ENCODE data around the gene MAP3K4.
"Not testable (repeated sequence)": the region's sequence is repeated elsewhere in the genome, so short reads cannot be mapped to it uniquely, and the experiment has no call there.

The MAP3K4 gene

GRCh38 chr6:160971171-160971570 lies 20.4 kb upstream of the MAP3K4 start:
- DNase-seq = no peak

- DNase-seq = no peak
Measured at GRCh38 chr6:160972111-160972510, 19.5 kb upstream of the MAP3K4 start.

- DNase-seq = not testable (repeated sequence)
Measured at GRCh38 chr6:160972594-160972993, 19.0 kb upstream of the MAP3K4 start.

DNA sequence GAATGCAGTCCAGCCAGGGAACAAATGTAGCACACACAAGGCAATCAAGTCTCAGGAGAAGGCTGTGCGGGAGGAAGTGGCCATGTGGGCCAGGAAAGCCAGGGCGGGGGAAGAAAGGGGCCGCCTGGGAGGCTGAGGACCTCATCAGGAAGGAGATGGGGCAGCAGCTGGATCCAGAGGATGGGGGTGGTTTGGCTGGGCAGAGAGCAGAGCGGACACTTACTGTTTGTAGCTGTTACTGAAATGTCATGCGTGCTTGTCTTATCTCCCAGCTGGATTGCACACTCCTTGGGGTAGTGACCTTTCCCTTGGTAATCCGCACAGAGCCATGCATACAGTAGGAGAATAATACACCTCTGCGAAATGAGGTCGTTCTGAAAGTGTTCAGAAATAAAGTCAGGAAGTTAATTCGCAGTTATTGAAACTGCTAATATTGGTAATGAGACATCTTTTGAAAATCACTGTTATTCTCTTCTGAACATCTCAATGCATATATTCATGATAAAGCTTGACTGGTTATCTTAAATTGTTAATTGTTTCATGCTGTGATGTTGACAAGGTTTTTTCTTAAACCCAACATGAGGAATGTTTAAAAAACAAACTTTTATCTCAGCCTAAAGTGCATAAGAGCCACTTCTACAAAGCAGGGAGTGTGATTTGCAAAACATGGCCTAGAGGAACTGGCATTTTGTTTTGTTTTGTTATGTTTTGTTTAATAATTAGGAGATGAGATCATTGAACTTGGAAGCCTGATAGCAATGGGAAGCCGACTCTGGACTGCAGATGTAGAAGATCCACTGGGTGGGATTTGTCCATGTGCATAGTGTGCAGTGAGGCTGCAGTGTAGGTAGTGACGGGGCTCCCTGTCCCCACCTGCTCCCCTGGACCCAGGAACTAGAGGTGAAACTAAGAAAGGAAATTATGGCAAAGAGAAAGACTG lies 18.0 kb upstream of the MAP3K4 start:
- no peak for DNase-seq

- DNase-seq = peak; percentile 57
Measured at GRCh38 chr6:160974304-160974771, 17.2 kb upstream of the MAP3K4 start.

- no peak for DNase-seq
Measured at GRCh38 chr6:160975162-160975561, 16.4 kb upstream of the MAP3K4 start.

DNA sequence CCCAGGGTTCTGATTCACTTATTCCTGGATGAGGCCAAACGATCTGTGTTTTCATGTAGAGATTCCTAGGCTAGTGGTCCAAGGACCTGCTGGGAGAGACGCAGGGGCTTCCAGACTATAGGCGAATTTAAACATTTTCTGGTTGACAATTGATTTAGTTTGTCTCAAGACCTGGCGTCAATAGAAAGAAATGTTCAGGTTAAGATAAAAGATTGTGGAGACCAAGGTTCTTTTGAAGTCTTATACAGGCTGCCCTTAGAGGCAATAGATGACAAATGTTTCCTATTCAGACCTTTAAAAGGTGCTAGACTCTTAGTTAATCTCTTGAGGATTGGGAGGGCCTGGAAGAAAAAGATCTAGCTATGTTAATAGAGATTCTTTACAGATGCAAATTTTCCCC lies 15.6 kb upstream of the MAP3K4 start:
- not testable (repeated sequence) for DNase-seq

DNA sequence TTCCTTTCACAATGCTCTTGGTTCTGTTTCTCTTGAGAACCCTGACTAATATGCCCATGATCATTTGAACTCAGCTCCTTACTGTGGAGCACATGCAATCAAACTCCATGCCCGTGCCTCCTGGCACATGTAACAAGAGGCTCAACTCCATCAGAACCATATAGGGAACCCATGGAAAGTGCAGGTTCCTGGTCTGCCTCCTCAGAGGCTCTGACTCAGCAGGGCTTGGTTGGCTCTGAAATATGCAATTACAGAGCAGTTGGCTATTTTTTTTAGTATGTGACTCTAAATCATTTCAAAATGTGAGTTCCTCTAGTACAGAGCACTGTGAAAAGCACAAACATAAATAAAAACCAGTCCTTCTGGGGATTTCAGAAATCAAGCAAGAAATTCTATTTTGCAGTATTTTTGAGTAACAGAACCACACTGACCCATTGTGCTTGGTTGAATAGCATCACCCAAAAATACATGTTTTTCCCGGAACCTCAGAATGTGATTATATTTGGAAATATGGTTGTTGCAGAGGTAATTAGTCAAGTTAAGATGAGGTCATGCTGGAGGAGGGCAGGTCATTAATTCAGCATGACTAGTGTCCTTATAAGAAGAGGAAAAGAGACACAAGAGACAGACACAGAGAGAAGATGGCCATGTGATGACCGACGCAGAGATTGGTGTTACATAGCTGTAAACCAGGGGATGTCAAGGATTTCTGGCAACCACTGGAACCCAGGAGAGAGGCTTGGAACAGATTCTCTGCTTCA lies 13.2 kb upstream of the MAP3K4 start:
- peak; percentile 7 for DNase-seq

DNA sequence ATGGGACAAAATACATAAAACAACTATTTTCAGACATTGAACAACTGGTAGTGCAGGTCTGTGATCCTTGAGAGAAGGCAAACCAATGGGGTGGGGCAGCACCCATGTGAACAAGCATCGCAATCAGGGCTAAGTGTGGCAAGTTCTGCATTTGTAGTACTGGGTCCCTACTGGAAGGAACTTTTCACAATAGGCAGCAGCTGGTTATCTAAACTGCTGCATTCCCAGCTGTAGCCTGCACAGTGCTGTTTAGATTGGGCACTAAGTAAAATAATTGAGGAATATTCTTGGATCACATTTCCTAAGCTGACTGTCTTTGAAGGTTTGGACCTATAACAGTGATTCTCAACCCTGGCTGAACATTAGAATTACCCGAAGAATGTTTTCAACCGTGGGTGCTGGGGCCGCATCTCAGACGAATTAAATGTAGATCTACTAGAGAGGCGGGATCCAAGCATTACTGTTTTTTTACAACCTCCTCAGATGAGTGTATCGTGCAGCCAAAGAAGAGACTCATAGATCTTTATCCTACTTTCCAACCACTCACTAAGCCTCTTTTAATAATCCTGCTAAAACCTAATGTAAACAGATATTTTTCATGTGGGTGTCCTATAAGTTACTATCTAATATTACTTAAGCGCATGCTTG lies 12.4 kb upstream of the MAP3K4 start:
- DNase-seq = no peak

GRCh38 chr6:160983377-160983948 lies 8.1 kb upstream of the MAP3K4 start:
- DNase-seq = not testable (repeated sequence)

GRCh38 chr6:160986851-160987250 lies 4.7 kb upstream of the MAP3K4 start:
- no peak for DNase-seq

DNA sequence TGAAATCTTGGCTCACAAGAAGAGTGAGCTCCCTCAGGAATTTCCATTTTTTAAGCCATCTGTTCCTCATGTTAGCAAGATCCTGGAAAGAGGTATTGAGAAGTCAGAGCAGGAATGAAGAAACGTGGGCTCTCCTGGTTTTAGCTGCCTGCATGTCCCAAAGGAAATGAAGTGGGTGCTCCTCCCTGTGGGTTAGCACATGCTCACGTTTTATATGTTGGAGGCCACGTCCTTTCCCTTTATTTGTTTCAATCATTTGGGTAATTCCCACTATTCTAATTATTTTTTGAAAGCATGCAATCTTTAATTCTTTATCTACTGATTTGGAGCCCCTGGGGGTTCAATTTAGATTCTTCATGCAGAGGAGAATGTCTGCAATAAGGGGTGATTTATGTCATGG lies 4.3 kb upstream of the MAP3K4 start:
- no peak for DNase-seq

DNA sequence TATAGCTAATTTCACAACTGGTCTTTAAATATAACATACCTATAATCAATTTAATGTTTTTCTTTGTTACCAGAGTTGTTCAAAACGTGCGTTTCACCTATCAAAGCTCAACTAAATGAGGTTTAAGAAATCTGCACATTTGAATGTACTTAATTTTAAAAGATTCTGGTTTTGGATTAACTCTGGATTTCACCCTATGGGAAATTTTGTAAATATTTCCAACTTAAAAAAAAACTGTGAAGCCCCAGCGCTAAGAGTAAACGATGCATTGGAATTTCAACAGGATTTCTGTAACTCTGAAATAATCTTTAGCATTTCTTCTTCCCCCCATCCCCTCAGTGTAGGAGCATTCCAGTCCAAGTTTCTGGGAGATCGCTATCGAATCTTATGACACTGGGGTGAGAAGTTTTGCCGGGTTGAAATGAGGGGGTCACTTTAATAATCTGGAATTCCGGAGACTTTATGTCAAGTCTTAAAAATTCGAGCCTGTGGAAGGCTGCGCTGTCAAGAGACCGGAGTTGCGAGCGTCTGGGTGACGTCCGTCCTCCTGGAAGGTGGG lies 643 bp upstream of the MAP3K4 start:
- no peak for DNase-seq

DNA sequence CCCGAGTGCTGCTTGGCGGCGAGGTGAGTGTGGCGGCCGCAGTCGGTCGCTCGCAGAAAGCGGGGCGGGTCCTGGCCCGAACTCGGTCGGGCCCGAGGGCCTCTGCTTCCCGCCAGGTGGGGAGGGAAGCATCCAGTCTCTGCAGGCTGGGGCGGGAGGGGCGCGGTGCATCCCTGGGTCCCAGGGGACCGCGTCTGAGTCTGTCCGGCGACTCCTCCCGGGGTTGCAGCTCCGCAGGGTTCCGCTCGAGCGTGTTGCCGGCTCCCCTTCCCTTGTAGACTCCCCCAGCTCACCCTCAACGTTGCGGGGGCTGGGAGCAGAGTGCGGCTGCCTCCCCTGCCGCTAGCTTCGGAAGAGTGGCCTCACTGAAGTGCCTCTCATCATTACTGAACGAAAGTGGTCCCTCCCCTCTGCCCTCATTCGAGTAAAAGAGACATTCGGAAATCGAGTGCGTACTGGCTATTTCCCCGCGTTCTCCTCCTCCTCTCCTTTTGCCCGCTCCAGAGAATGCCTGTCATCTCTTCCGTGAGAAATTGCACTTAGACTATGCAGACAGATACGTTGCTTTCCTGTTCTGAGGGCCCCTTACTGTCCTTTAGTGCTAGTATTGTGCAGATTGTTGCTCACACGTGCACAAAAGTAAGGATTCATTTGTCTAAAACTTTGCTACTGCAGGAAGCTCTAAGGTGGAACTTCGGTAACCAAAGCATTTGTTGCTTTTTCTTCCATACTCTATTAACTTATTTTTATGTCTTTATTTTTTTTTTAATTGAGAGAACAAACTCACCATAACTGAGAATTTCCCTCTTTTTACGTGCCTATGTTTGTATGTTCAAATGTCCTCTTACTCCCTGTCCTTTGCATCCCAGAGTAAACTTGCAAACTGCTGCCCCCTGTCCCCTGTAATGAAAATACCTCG lies 751 bp downstream of the MAP3K4 start:
- peak; percentile 73 for DNase-seq

GRCh38 chr6:160992980-160993314 lies 1.4 kb downstream of the MAP3K4 start:
- DNase-seq = no peak

DNA sequence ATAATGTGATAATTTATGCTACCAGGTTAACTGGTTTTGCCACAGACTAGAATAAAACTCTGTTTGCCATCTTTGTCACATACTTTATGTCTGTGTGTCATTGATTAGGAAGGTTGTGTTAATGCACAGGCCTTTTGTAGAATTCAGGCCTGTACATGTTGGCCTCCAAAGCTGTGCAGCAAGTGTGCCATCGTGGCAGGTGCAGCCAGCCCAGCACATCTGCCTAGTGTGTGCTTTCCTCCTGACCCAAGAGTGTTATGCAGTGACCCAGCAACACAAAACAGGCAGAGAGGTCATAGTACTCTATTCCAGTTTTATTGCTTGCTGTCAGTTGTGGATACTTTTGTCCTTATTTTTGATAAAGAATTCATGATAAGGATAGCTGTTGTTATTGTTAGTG lies 3.7 kb downstream of the MAP3K4 start:
- DNase-seq = no peak

- DNase-seq = peak; percentile 14
Measured at GRCh38 chr6:160996131-160996601, 4.6 kb downstream of the MAP3K4 start.

- DNase-seq = no peak
Measured at GRCh38 chr6:160998217-160998616, 6.6 kb downstream of the MAP3K4 start.

DNA sequence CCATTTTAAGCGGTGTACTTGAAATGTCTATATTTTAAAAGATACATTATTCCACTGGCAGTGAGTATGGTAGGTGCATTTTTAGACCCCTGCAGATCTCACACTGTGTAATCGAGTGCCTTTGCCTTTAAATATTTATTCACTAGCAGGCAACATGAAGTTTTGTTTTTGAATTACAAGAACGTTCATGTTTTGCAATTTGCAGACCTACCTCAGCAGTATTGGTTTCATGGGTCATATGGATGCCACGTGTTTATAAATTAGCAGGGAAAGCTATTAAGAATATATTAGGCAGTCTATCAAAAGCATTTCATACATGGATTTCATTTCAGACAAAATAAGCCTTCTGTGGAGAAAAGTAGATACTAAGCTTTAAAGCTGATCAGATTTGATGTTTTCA lies 7.2 kb downstream of the MAP3K4 start:
- DNase-seq = no peak

GRCh38 chr6:160999516-160999915 lies 7.9 kb downstream of the MAP3K4 start:
- no peak for DNase-seq

GRCh38 chr6:161000632-161001031 lies 9.1 kb downstream of the MAP3K4 start:
- DNase-seq = no peak

GRCh38 chr6:161001421-161001820 lies 9.9 kb downstream of the MAP3K4 start:
- DNase-seq = no peak
